ENCODE results near the gene UCK2. TPM values are rescaled to one million over a fixed set of nuclear protein-coding genes. Genes with fewer than 3 reads are reported as not detected.

Gene UCK2
- polyA plus RNA-seq, 10 donors, result 14.0 to 20.6 (median 16.4) TPM

GRCh38 chr1:165877940-165878556 is 50.6 kb downstream of the UCK2 start:
- DNase-seq, result no peak

- no peak for DNase-seq
These were observed 52.5 kb downstream of the UCK2 start for GRCh38 chr1:165879946-165880345.

GRCh38 chr1:165880993-165881392 is 53.6 kb downstream of the UCK2 start:
- DNase-seq, result no peak

GRCh38 chr1:165882168-165882837 is 54.9 kb downstream of the UCK2 start:
- DNase-seq, result no peak

GRCh38 chr1:165883056-165883455 is 55.6 kb downstream of the UCK2 start:
- DNase-seq, result no peak

GRCh38 chr1:165884009-165884689 is 56.7 kb downstream of the UCK2 start:
- no peak for DNase-seq

- DNase-seq, result peak in 1 of 3 donors; percentile 34
These were observed 57.4 kb downstream of the UCK2 start for GRCh38 chr1:165884690-165885304.

GRCh38 chr1:165885305-165885694 is 57.9 kb downstream of the UCK2 start:
- DNase-seq, result no peak

GRCh38 chr1:165886193-165886592 is 58.8 kb downstream of the UCK2 start:
- DNase-seq, result no peak

GRCh38 chr1:165886983-165887382 is 59.6 kb downstream of the UCK2 start:
- no peak for DNase-seq

GRCh38 chr1:165887877-165888551 is 60.6 kb downstream of the UCK2 start:
- no peak for DNase-seq

- no peak for DNase-seq
These were observed 61.1 kb downstream of the UCK2 start for GRCh38 chr1:165888552-165888920.

- no peak for DNase-seq
These were observed 63.3 kb downstream of the UCK2 start for GRCh38 chr1:165890684-165891083.

GRCh38 chr1:165891111-165891860 is 63.9 kb downstream of the UCK2 start:
- no peak for DNase-seq

- no peak for DNase-seq
These were observed 65.5 kb downstream of the UCK2 start for GRCh38 chr1:165892935-165893334.

GRCh38 chr1:165893507-165893906 is 66.1 kb downstream of the UCK2 start:
- DNase-seq, result no peak

GRCh38 chr1:165894591-165894990 is 67.2 kb downstream of the UCK2 start:
- no peak for DNase-seq

GRCh38 chr1:165895451-165895871 is 68.0 kb downstream of the UCK2 start:
- DNase-seq, result no peak

- peak in 1 of 3 donors; percentile 51 for DNase-seq
These were observed 68.9 kb downstream of the UCK2 start for GRCh38 chr1:165896277-165896676.

GRCh38 chr1:165897326-165898303 is 70.2 kb downstream of the UCK2 start:
- DNase-seq, result no peak

Measured in muscle of back (tissue), 11 donors.